Trophoblast cell (in vitro differentiated cells and primary cell): ENCODE data around the gene NWD2.

ENCODE experiments used
- DNase-seq, 2 donors: peaks; one replicate each; pipeline ENCODE4 v3.0.0-alpha.2; 2016
- H2AFZ ChIP-seq: 2 replicates; pipeline ENCODE4 v1.6.1; 2013; ENCODE audit warnings: low read length, moderate library complexity, mild to moderate bottlenecking; ENCODE audit not compliant: insufficient read depth, poor library complexity
- H2AK5ac ChIP-seq: 2 replicates; pipeline ENCODE4 v1.6.1; 2013; ENCODE audit warnings: mild to moderate bottlenecking, low read length
- H2BK120ac ChIP-seq: 2 replicates; pipeline ENCODE4 v1.6.1; 2013; ENCODE audit warnings: low read length, mild to moderate bottlenecking, moderate library complexity; ENCODE audit not compliant: insufficient read depth, poor library complexity
- H2BK12ac ChIP-seq: 2 replicates; pipeline ENCODE4 v1.6.1; 2013; ENCODE audit warnings: mild to moderate bottlenecking, low read length, moderate library complexity
- H2BK5ac ChIP-seq: 2 replicates; pipeline ENCODE4 v1.6.1; 2013; ENCODE audit warnings: low read length, low read depth, moderate library complexity, mild to moderate bottlenecking; ENCODE audit not compliant: poor library complexity
- H3K14ac ChIP-seq: 2 replicates; pipeline ENCODE4 v1.6.1; 2013; ENCODE audit warnings: mild to moderate bottlenecking, low read length
- H3K18ac ChIP-seq: 2 replicates; pipeline ENCODE4 v1.6.1; 2013; ENCODE audit warnings: mild to moderate bottlenecking, low read length
- H3K23ac ChIP-seq: 2 replicates; pipeline ENCODE4 v1.6.1; 2013; ENCODE audit warnings: low read length
- H3K27ac ChIP-seq: 2 replicates; pipeline ENCODE4 v1.5.1; 2013; ENCODE audit warnings: low read depth, mild to moderate bottlenecking, inconsistent platforms, low read length, moderate library complexity
- H3K27me3 ChIP-seq: 2 replicates; pipeline ENCODE4 v1.6.1; 2013; ENCODE audit warnings: inconsistent platforms, mild to moderate bottlenecking, low read length, moderate library complexity; ENCODE audit not compliant: insufficient read depth
- H3K36me3 ChIP-seq, 2 experiments: 1 replicate in 1 of 2; 2 replicates in 1 of 2; pipeline ENCODE4 v1.6.1; 2013; ENCODE audit warnings: low read length in 2 of 2, mild to moderate bottlenecking in 2 of 2, moderate library complexity in 1 of 2; ENCODE audit not compliant: insufficient read depth in 2 of 2, control insufficient read depth in 1 of 2
- H3K4ac ChIP-seq: 2 replicates; pipeline ENCODE4 v1.6.1; 2013; ENCODE audit warnings: low read depth, mild to moderate bottlenecking, low read length, moderate library complexity
- H3K4me1 ChIP-seq, 2 experiments: 1 replicate in 1 of 2; 2 replicates in 1 of 2; pipeline ENCODE4 v1.6.1; 2013; ENCODE audit warnings: low read length in 2 of 2, mild to moderate bottlenecking in 2 of 2, moderate library complexity in 1 of 2; ENCODE audit not compliant: insufficient read depth in 2 of 2, control insufficient read depth in 1 of 2
- H3K4me2 ChIP-seq: 2 replicates; pipeline ENCODE4 v1.6.1; 2013; ENCODE audit warnings: inconsistent platforms, mild to moderate bottlenecking, low read length, moderate library complexity
- H3K4me3 ChIP-seq: 2 replicates; pipeline ENCODE4 v1.5.1; 2013; ENCODE audit warnings: mild to moderate bottlenecking, low read depth, low read length, inconsistent platforms
- H3K79me1 ChIP-seq: one replicate; pipeline ENCODE4 v1.6.1; 2013; ENCODE audit warnings: low read length
- H3K79me2 ChIP-seq: 2 replicates; pipeline ENCODE4 v1.6.1; 2013; ENCODE audit warnings: low read length, mild to moderate bottlenecking; ENCODE audit not compliant: control insufficient read depth, insufficient read depth, poor library complexity
- H3K9ac ChIP-seq: 2 replicates; pipeline ENCODE4 v1.6.1; 2013; ENCODE audit warnings: mild to moderate bottlenecking, low read length
- H3K9me3 ChIP-seq: 2 replicates; pipeline ENCODE4 v1.6.1; 2013; ENCODE audit warnings: low read depth, mild to moderate bottlenecking, control low read depth, inconsistent platforms, low read length; ENCODE audit not compliant: insufficient read depth
- H4K12ac ChIP-seq: 2 replicates; pipeline ENCODE4 v1.6.1; 2013; ENCODE audit warnings: low read depth, mild to moderate bottlenecking, low read length, moderate library complexity
- H4K8ac ChIP-seq: 2 replicates; pipeline ENCODE4 v1.6.1; 2013; ENCODE audit warnings: low read depth, mild to moderate bottlenecking, low read length, moderate library complexity
- H4K91ac ChIP-seq: one replicate; pipeline ENCODE4 v1.6.1; 2013; ENCODE audit warnings: low read depth, mild to moderate bottlenecking, low read length, moderate library complexity
- WGBS: extraction: QIAGEN DNeasy Blood & Tissue Kit; methylation state at CpG from one replicate; pipeline ENCODE4 v1.1.7; 2013; ENCODE audit warnings: missing lambda C conversion rate; ENCODE audit not compliant: insufficient read length, insufficient coverage; ENCODE audit errors: extremely low coverage; 5-methylcytosine and 5-hydroxymethylcytosine counted together

NWD2 gene

GRCh38 chr4:37224854-37225253 is 19.7 kb upstream of the NWD2 start:
- H2BK12ac ChIP-seq, result no peak overlapping the region
- H3K4ac ChIP-seq, result no peak overlapping the region
- H3K9ac ChIP-seq, result no peak overlapping the region
- no peak overlapping the region for H3K23ac ChIP-seq
- no peak overlapping the region for H3K14ac ChIP-seq
- H2BK5ac ChIP-seq, result no peak overlapping the region
- no peak overlapping the region for H3K4me2 ChIP-seq
- no peak overlapping the region for H2AK5ac ChIP-seq
- H3K4me3 ChIP-seq, result no peak overlapping the region
- H3K4me1 ChIP-seq, result no peaks in the 10 kb centered on the region
- H4K8ac ChIP-seq, result no peak overlapping the region
- no peak overlapping the region for H3K27ac ChIP-seq
- H2BK120ac ChIP-seq, result no peak overlapping the region
- H2AFZ ChIP-seq, result no peak overlapping the region
- no peak overlapping the region for H3K18ac ChIP-seq
- H4K12ac ChIP-seq, result no peak overlapping the region
- no peaks in the 10 kb centered on the region for H3K79me2 ChIP-seq
- no peak overlapping the region for H4K91ac ChIP-seq
- H3K79me1 ChIP-seq, result no peaks in the 10 kb centered on the region
- no peaks in the 10 kb centered on the region for H3K27me3 ChIP-seq
- no peak for DNase-seq
- WGBS, result no CpG with 5 or more reads among the region's 4 CpGs
- no peaks in the 10 kb centered on the region for H3K9me3 ChIP-seq
- no peaks in the 10 kb centered on the region for H3K36me3 ChIP-seq

GRCh38 chr4:37225778-37226177 is 18.8 kb upstream of the NWD2 start:
- no peak overlapping the region for H3K9ac ChIP-seq
- DNase-seq, result no peak
- H3K18ac ChIP-seq, result no peak overlapping the region
- H3K4me2 ChIP-seq, result no peak overlapping the region
- no peak overlapping the region for H3K23ac ChIP-seq
- H3K27me3 ChIP-seq, result no peaks in the 10 kb centered on the region
- H2BK120ac ChIP-seq, result no peak overlapping the region
- no peak overlapping the region for H3K4ac ChIP-seq
- no peak overlapping the region for H3K4me3 ChIP-seq
- H4K8ac ChIP-seq, result no peak overlapping the region
- H3K14ac ChIP-seq, result no peak overlapping the region
- no peak overlapping the region for H4K12ac ChIP-seq
- H3K27ac ChIP-seq, result no peak overlapping the region
- H3K79me2 ChIP-seq, result no peaks in the 10 kb centered on the region
- no peaks in the 10 kb centered on the region for H3K4me1 ChIP-seq
- H3K9me3 ChIP-seq, result no peaks in the 10 kb centered on the region
- no peaks in the 10 kb centered on the region for H3K79me1 ChIP-seq
- H3K36me3 ChIP-seq, result no peaks in the 10 kb centered on the region
- no peak overlapping the region for H4K91ac ChIP-seq
- H2AFZ ChIP-seq, result no peak overlapping the region
- no peak overlapping the region for H2BK5ac ChIP-seq
- no peak overlapping the region for H2AK5ac ChIP-seq
- H2BK12ac ChIP-seq, result no peak overlapping the region
- no CpG with 5 or more reads among the region's 2 CpGs for WGBS

GRCh38 chr4:37232315-37232714 is 12.2 kb upstream of the NWD2 start:
- Histone ChIP-seq H3K9me3 (no peaks in the 10 kb centered on the region), H4K91ac (no peak overlapping the region), H4K12ac (no peak overlapping the region), H3K9ac (no peak overlapping the region), H2AFZ (no peak overlapping the region), H3K4me3 (no peak overlapping the region), H4K8ac (no peak overlapping the region), H3K27ac (no peak overlapping the region), H3K36me3 (no peaks in the 10 kb centered on the region), H3K27me3 (no peaks in the 10 kb centered on the region), H3K18ac (no peak overlapping the region), H2BK12ac (no peak overlapping the region), H3K4ac (no peak overlapping the region), H3K79me1 (no peaks in the 10 kb centered on the region), H2AK5ac (no peak overlapping the region), H3K79me2 (no peaks in the 10 kb centered on the region), H2BK120ac (no peak overlapping the region), H3K23ac (no peak overlapping the region), H2BK5ac (no peak overlapping the region), H3K4me1 (no peaks in the 10 kb centered on the region), H3K4me2 (no peak overlapping the region), H3K14ac (no peak overlapping the region)
- DNase-seq, result no peak
- WGBS, result no CpG with 5 or more reads among the region's 1 CpG

- Histone ChIP-seq H4K91ac (no peak overlapping the region), H4K12ac (no peak overlapping the region), H2AFZ (no peak overlapping the region), H3K4me1 (no peaks in the 10 kb centered on the region), H3K4me3 (no peak overlapping the region), H3K4me2 (no peak overlapping the region), H3K18ac (no peak overlapping the region), H4K8ac (no peak overlapping the region), H2BK5ac (no peak overlapping the region), H3K79me2 (no peaks in the 10 kb centered on the region), H2AK5ac (no peak overlapping the region), H3K4ac (no peak overlapping the region), H2BK12ac (no peak overlapping the region), H3K14ac (no peak overlapping the region), H3K36me3 (no peaks in the 10 kb centered on the region), H3K9me3 (peaks cover 2% of the 10 kb centered on the region), H3K9ac (no peak overlapping the region), H2BK120ac (no peak overlapping the region), H3K27me3 (no peaks in the 10 kb centered on the region), H3K23ac (no peak overlapping the region), H3K27ac (no peak overlapping the region), H3K79me1 (no peaks in the 10 kb centered on the region)
- no peak for DNase-seq
- no CpG with 5 or more reads among the region's 2 CpGs for WGBS
These were observed 8.4 kb upstream of the NWD2 start for GRCh38 chr4:37236165-37236564.
